PFSK-1 (cell line): ENCODE results near the gene ELSPBP1.

Source experiments
- FOXP2 ChIP-seq: optimal IDR thresholded peaks from 2 replicates; pipeline ENCODE3; 2011; ENCODE audit warnings: borderline replicate concordance, control low read depth, inconsistent platforms; ENCODE audit not compliant: insufficient read depth; ENCODE audit errors: extremely low read length, extremely low read depth
- POLR2AphosphoS5 ChIP-seq: IDR thresholded peaks from 2 replicates; pipeline ENCODE4 v1.6.1; 2012; ENCODE audit warnings: low read depth, mild to moderate bottlenecking, control low read depth, low read length, moderate library complexity
- SIN3A ChIP-seq: IDR thresholded peaks from 2 replicates; pipeline ENCODE4 v1.6.1; 2012; ENCODE audit warnings: mild to moderate bottlenecking, low read length, moderate library complexity, borderline replicate concordance; ENCODE audit not compliant: insufficient read depth
- TAF1 ChIP-seq: IDR thresholded peaks from 2 replicates; pipeline ENCODE4 v1.6.1; 2012; ENCODE audit warnings: low read length, control low read depth, borderline replicate concordance; ENCODE audit not compliant: insufficient read depth
- TF ChIP-seq, protein P1 (sequence below), 2 experiments: IDR thresholded peaks; 2 replicates each; pipeline versions ENCODE4 v1.6.1 to v1.8.0; 2011 to 2012; ENCODE audit warnings: low read depth in 2 of 2, low read length in 2 of 2, control low read depth in 1 of 2, inconsistent platforms in 1 of 2, mild to moderate bottlenecking in 1 of 2, moderate library complexity in 1 of 2; ENCODE audit not compliant: insufficient read depth in 1 of 2

The ELSPBP1 gene

DNA sequence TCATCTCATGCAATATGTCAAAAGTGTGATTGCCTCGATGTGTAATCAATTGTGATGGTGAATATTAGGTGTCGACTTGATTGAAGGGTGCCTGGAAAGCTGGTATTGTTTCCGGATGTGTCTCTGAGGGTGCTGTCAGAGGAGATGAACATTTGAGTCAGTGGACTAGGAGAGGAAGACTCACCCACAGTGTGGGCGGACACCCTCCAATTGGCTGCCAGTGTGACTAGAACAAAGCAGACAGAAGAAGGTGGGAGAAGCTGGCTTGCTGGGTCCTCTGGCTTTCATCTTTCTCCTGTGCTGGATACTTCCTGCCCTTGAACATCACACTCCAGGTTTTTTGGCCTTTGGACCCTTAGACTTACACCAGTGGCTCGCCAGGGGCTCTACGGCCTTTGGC is 64.9 kb downstream of the ELSPBP1 start:
- TF ChIP-seq, protein P1, sequence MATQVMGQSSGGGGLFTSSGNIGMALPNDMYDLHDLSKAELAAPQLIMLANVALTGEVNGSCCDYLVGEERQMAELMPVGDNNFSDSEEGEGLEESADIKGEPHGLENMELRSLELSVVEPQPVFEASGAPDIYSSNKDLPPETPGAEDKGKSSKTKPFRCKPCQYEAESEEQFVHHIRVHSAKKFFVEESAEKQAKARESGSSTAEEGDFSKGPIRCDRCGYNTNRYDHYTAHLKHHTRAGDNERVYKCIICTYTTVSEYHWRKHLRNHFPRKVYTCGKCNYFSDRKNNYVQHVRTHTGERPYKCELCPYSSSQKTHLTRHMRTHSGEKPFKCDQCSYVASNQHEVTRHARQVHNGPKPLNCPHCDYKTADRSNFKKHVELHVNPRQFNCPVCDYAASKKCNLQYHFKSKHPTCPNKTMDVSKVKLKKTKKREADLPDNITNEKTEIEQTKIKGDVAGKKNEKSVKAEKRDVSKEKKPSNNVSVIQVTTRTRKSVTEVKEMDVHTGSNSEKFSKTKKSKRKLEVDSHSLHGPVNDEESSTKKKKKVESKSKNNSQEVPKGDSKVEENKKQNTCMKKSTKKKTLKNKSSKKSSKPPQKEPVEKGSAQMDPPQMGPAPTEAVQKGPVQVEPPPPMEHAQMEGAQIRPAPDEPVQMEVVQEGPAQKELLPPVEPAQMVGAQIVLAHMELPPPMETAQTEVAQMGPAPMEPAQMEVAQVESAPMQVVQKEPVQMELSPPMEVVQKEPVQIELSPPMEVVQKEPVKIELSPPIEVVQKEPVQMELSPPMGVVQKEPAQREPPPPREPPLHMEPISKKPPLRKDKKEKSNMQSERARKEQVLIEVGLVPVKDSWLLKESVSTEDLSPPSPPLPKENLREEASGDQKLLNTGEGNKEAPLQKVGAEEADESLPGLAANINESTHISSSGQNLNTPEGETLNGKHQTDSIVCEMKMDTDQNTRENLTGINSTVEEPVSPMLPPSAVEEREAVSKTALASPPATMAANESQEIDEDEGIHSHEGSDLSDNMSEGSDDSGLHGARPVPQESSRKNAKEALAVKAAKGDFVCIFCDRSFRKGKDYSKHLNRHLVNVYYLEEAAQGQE (IDR thresholded peaks at IDR 0.05; ENCODE audit: insufficient read depth in 1 of 2, low read depth in 2 of 2, low read length in 2 of 2) = no peak
- TF ChIP-seq TAF1 = no peak
- TF ChIP-seq SIN3A = no peak
- no peak for TF ChIP-seq POLR2AphosphoS5
- no peak for TF ChIP-seq FOXP2

DNA sequence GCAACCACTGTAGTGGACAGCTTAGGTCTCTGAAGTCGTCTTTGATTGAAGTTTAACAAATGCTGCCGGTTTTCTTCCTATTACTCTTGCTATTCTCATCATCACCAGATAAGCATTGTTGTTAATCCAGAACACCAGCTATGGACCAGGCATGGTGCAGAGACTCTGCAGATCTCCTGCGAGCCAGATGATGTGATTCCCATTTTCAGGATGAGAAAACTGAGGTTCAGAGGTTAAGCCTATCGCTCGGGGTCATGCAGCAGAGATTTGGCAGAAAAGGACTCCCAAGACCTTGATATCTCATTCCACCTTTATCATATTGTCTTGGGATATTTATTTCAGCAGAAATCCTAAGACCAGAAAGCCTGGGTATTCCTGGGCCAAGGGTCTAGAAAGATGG is 65.9 kb downstream of the ELSPBP1 start:
- TF ChIP-seq, protein P1 (IDR thresholded peaks at IDR 0.05; ENCODE audit: insufficient read depth in 1 of 2, low read depth in 2 of 2, low read length in 2 of 2) = no peak

DNA sequence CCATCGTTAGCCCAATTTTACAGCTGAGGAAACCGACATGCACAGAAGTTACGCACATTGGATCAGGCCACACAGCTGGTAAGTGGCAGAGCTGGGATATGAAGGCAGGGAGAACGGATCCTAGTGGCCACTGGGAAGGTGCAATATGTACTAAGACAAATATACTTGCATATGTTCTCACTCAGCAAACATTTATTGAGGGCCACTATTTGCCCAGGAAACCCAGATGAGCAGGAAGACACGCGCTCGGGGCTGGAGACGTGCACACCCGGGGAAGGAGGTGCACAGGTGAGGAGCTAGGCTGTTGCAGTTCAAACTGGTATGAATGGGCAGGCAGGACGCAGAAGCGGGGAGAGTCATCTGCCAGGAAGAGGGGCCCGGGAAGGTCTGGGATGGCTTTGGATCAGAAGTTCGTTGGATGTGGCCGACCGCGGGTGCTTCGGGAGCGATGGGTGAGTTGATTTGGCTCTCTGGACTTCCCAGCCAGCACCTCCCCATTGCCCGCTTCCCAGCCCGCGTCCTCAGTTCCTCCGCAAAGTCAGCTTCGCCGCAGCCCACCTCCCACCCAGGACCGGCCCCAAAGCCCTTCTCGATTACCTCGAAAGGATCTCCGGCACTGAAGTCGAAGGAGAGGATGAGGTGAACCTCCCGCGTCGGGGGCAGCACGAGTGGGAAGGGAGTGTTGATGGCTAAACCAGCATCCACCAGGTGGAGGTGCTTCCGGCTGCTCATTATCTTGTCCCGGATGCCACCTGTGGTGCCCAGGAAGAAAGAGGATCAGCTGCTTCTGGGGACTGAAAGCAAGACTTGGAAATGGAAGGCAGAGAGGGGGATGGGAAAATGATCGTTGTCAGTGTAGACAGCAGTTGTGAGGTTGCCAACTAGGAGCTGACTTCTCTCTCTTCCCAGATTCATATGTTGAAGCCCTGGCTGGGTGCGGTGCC is 67.2 kb downstream of the ELSPBP1 start:
- TF ChIP-seq SIN3A (no peak), POLR2AphosphoS5 (no peak), TAF1 (no peak), FOXP2 (no peak)
- TF ChIP-seq, protein P1 (IDR thresholded peaks at IDR 0.05; ENCODE audit: insufficient read depth in 1 of 2, low read depth in 2 of 2, low read length in 2 of 2) = no peak

DNA sequence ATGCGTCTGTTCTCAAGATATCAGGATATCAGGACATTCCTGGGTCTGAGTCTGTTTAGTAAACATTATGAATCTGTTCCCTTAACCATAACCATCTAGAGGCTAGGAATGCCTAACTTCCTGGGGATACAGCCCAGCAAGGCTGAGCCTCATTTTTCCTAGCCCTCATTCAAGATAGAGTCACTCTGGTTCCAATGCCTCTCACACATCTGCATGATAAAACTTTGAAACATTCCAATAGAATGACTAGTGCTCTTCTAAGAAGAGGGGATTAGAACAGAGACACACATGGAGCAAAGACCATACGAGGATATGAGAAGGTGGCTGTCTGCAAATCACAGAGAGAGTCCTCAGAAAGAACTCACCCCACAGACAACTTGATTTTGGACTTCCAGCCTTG is 70.1 kb downstream of the ELSPBP1 start:
- TF ChIP-seq TAF1 = no peak
- no peak for TF ChIP-seq SIN3A
- no peak for TF ChIP-seq FOXP2

DNA sequence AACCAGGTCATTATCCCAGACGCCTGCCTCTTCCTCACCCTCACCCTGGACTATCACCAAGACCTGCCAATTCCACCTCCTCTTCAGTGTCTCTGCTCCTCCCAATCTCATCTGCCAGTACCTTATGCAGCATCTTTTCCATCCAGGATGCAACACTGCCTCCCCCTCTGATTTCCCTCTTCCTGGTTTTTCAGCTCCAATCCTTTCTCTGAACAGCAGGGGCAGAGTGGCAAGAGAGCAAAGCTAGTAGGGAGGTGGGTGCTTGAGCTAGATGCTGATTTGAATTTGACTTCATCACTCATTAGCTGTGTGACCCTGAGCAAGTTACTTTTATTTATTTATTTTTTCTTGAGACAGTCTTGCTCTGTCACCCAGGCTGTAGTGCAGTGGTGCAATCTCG is 75.0 kb downstream of the ELSPBP1 start:
- TF ChIP-seq TAF1 (no peak), SIN3A (no peak), FOXP2 (no peak), POLR2AphosphoS5 (no peak)
- TF ChIP-seq, protein P1 (IDR thresholded peaks at IDR 0.05; ENCODE audit: insufficient read depth in 1 of 2, low read depth in 2 of 2, low read length in 2 of 2) = no peak
